Measurements from ENCODE around the gene MACROD2.

- TF ChIP-seq ZBTB20 (tag by site-specific recombination; IDR thresholded peaks at IDR 0.05): no peak
- no peak for TF ChIP-seq CTCF (tag by site-specific recombination; IDR thresholded peaks at IDR 0.05)
- TF ChIP-seq INSM2 (tag by site-specific recombination; IDR thresholded peaks at IDR 0.05): no peak
- TF ChIP-seq, protein P1, sequence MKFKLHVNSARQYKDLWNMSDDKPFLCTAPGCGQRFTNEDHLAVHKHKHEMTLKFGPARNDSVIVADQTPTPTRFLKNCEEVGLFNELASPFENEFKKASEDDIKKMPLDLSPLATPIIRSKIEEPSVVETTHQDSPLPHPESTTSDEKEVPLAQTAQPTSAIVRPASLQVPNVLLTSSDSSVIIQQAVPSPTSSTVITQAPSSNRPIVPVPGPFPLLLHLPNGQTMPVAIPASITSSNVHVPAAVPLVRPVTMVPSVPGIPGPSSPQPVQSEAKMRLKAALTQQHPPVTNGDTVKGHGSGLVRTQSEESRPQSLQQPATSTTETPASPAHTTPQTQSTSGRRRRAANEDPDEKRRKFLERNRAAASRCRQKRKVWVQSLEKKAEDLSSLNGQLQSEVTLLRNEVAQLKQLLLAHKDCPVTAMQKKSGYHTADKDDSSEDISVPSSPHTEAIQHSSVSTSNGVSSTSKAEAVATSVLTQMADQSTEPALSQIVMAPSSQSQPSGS (tag by site-specific recombination; IDR thresholded peaks at IDR 0.05; ENCODE audit: low read depth): no peak
- no peak for TF ChIP-seq HOXA7 (CRISPR knock-in tag; IDR thresholded peaks at IDR 0.05; ENCODE audit: borderline replicate concordance)
- TF ChIP-seq PRDM10 (tag by site-specific recombination; IDR thresholded peaks at IDR 0.05): no peak
- TF ChIP-seq ZBTB6 (tag by site-specific recombination; IDR thresholded peaks at IDR 0.05): no peak
Measured at GRCh38 chr20:14832630-14833029, 837.3 kb downstream of the MACROD2 start.
